Endothelial cell of umbilical vein (primary cell): Measurements from ENCODE around the gene ASCL4. TPM values are rescaled to one million over a fixed set of nuclear protein-coding genes. Genes with fewer than 3 reads are reported as not detected.

Experiments used
- BruUV-seq: library from RNA; stranded (reverse); fragments of 400-500 nt; replicated peaks from 2 replicates; lab custom pipeline; 2021; lab: Mats Ljungman, UMichigan
- CTCF ChIA-PET: fragments of 300-600, 350-600 bp; sonication (Branson Sonifier 250); formaldehyde crosslinking; loops from one replicate; lab custom pipeline; 2021; ENCODE audit warnings: antibody characterized with exemption, inconsistent platforms; lab: Charles Lee
- POLR2A ChIA-PET: fragments of 300-600, 350-600 bp; sonication (Branson Sonifier 250); formaldehyde crosslinking; loops from one replicate; lab custom pipeline; 2021; ENCODE audit warnings: antibody characterized with exemption, inconsistent platforms; lab: Charles Lee
- DNase-seq: peaks from one replicate; pipeline ENCODE4 v3.0.0-alpha.2; 2011; ENCODE audit warnings: low read depth, low spot score
- FAIRE-seq: peaks from 2 replicates; lab custom pipeline; 2011; peaks lifted over from hg19 to GRCh38; lab: Jason Lieb, UNC
- H2AFZ ChIP-seq: 2 replicates; pipeline ENCODE4 v1.6.0; 2012; ENCODE audit warnings: low read depth, low read length, control low read depth, inconsistent platforms
- H3K27ac ChIP-seq: 2 replicates; pipeline ENCODE4 v1.5.1; 2011; ENCODE audit warnings: low read depth, mild to moderate bottlenecking, control low read depth, low read length, moderate library complexity; ENCODE audit not compliant: insufficient read depth
- H3K27me3 ChIP-seq, 2 experiments: 2 replicates each; pipeline versions ENCODE4 v1.6.0 to v1.6.1; 2011; ENCODE audit warnings: low read length in 2 of 2, mixed read lengths in 1 of 2; ENCODE audit not compliant: control insufficient read depth in 2 of 2, insufficient read depth in 2 of 2
- H3K36me3 ChIP-seq, 2 experiments: 2 replicates in 1 of 2; 3 replicates in 1 of 2; pipeline ENCODE4 v1.5.1; 2011; ENCODE audit warnings: low read length in 2 of 2, mild to moderate bottlenecking in 1 of 2, moderate library complexity in 1 of 2; ENCODE audit not compliant: control insufficient read depth in 2 of 2, insufficient read depth in 2 of 2; ENCODE audit errors: extremely low read depth in 1 of 2
- H3K4me1 ChIP-seq: 3 replicates; pipeline ENCODE4 v1.5.1; 2011; ENCODE audit warnings: mild to moderate bottlenecking, low read length; ENCODE audit not compliant: control insufficient read depth, insufficient read depth; ENCODE audit errors: extremely low read depth
- H3K4me2 ChIP-seq: 2 replicates; pipeline ENCODE4 v1.6.1; 2011; ENCODE audit warnings: low read length, control low read depth, mixed read lengths; ENCODE audit not compliant: insufficient read depth
- H3K4me3 ChIP-seq, 3 experiments: fragments of 200-600 bp in 1 of 3; sonication (generic), shearing (Covaris generic) in 1 of 3; replicated peaks in 1 of 3; 2 replicates each; pipeline ENCODE4 v1.5.1; 2011 to 2016; ENCODE audit warnings: control low read depth in 3 of 3, low read length in 3 of 3, mild to moderate bottlenecking in 2 of 3, inconsistent platforms in 1 of 3, low read depth in 1 of 3, moderate library complexity in 1 of 3; ENCODE audit not compliant: insufficient read depth in 1 of 3
- H3K79me2 ChIP-seq: 2 replicates; pipeline ENCODE4 v1.6.0; 2012; ENCODE audit warnings: low read length, inconsistent platforms; ENCODE audit not compliant: control insufficient read depth, insufficient read depth
- H3K9ac ChIP-seq: replicated peaks from 2 replicates; pipeline ENCODE3; 2011; ENCODE audit warnings: low read length, control low read depth; ENCODE audit not compliant: insufficient read depth; ENCODE audit errors: extremely low read depth
- H3K9me1 ChIP-seq: replicated peaks from 3 replicates; pipeline ENCODE4 v1.6.0; 2011; ENCODE audit warnings: mild to moderate bottlenecking, low read length; ENCODE audit not compliant: control insufficient read depth, insufficient read depth; ENCODE audit errors: extremely low read depth
- H3K9me3 ChIP-seq: replicated peaks from 2 replicates; pipeline ENCODE4 v1.5.1; 2012; ENCODE audit warnings: low read length, inconsistent platforms; ENCODE audit not compliant: control insufficient read depth, insufficient read depth
- H4K20me1 ChIP-seq: replicated peaks from 2 replicates; pipeline ENCODE3; 2011; ENCODE audit warnings: mild to moderate bottlenecking, low read length; ENCODE audit not compliant: control insufficient read depth, insufficient read depth; ENCODE audit errors: extremely low read depth
- EZH2 ChIP-seq: IDR thresholded peaks from 2 replicates; pipeline ENCODE4 v1.6.1; 2012; ENCODE audit warnings: borderline replicate concordance, low read depth, mild to moderate bottlenecking, moderate library complexity, low read length, inconsistent platforms; ENCODE audit not compliant: severe bottlenecking
- FOS ChIP-seq: IDR thresholded peaks from 2 replicates; pipeline ENCODE4 v1.6.1; 2011; ENCODE audit warnings: mild to moderate bottlenecking, low read length, moderate library complexity, borderline replicate concordance; ENCODE audit not compliant: insufficient read depth
- GATA2 ChIP-seq: IDR thresholded peaks from 2 replicates; pipeline ENCODE4 v1.7.0; 2011; ENCODE audit warnings: low read depth, mild to moderate bottlenecking, moderate library complexity, mixed read lengths, low read length; ENCODE audit not compliant: insufficient read length, insufficient read depth
- JUN ChIP-seq: IDR thresholded peaks from 2 replicates; pipeline ENCODE4 v1.6.1; 2011; ENCODE audit warnings: borderline replicate concordance, low read depth; ENCODE audit not compliant: insufficient read length, insufficient read depth
- MYC ChIP-seq: IDR thresholded peaks from one replicate; pipeline ENCODE4 v1.6.1; 2011; ENCODE audit warnings: mild to moderate bottlenecking, low read depth, low read length
- POLR2A ChIP-seq: IDR thresholded peaks from 2 replicates; pipeline ENCODE4 v1.6.1; 2012; ENCODE audit warnings: low read depth, mild to moderate bottlenecking, control low read depth, low read length
- POLR2AphosphoS5 ChIP-seq: IDR thresholded peaks from 2 replicates; pipeline ENCODE4 v1.6.1; 2012; ENCODE audit warnings: low read depth, mild to moderate bottlenecking, control low read depth, low read length, moderate library complexity; ENCODE audit not compliant: insufficient read depth
- dilution Hi-C: fragments of 300-500 bp; cut with MboI; formaldehyde crosslinking; loops from one replicate; pipeline ENCODE4 v1.15.0; 2019; ENCODE audit warnings: low sequenced_read_pairs; ENCODE audit not compliant: extremely low pct_ligation_motif_present
- intact Hi-C: fragments of 100-400 bp; cut with micrococcal nuclease; formaldehyde crosslinking; loops from one replicate; pipeline ENCODE4 v1.10.0; 2022
- polyA plus RNA-seq, 4 experiments: library from polyadenylated mRNA; depleted of rRNA in 3 of 4; stranded (reverse) in 3 of 4; unstranded in 1 of 4; fragments of >200 nt; gene quantifications; 2 replicates each; pipeline versions ENCODE4 v1.2.1 to v1.2.3, GENCODE V29; 2011 to 2012; ENCODE audit warnings: missing spikeins in 1 of 4
- total RNA-seq: library from RNA; stranded (reverse); gene quantifications from 2 replicates; pipeline ENCODE4 v1.2.3, GENCODE V29; 2021
- TF ChIP-seq, protein P1 (sequence below), 2 donors: IDR thresholded peaks; 1 replicate in 1 of 2; 2 replicates in 1 of 2; pipeline ENCODE4 v1.5.1; 2011; ENCODE audit warnings: low read length in 2 of 2, mild to moderate bottlenecking in 2 of 2, moderate library complexity in 2 of 2, control low read depth in 1 of 2, inconsistent platforms in 1 of 2, low read depth in 1 of 2; ENCODE audit not compliant: insufficient read depth in 1 of 2; ENCODE audit errors: extremely low read depth in 1 of 2
- TF ChIP-seq, protein P2 (sequence below): IDR thresholded peaks from 2 replicates; pipeline ENCODE4 v1.6.1; 2011; ENCODE audit not compliant: insufficient read depth, insufficient read length

ASCL4 gene
- total and polyA plus RNA-seq, 2 donors (not counting 3 experiments of a cell fraction or from before 2014, with no cell fraction given): not detected

DNA sequence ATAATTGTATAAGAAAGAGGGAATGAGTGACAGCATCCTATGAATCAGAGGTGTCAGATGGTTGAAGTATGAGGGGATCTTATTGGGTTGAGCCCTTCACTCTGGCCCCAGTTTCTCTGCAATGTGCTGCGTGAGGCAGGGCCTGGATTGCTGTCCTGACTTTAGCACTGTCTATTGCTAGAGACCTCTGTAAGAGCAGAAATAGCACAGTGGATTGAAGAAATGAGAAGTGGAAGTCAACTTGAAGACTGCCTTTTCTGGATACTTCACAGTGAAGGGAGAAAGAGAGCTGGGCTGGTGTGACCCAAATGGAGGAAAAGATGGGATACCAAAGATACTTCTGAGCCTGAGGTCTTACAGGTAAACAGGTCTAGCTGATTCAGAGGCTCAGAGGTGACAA is 5.8 kb downstream of the ASCL4 start:
- H3K9me1 ChIP-seq: no peaks in the 10 kb centered on the region
- H3K4me2 ChIP-seq: no peak overlapping the region
- peaks cover 2% of the 10 kb centered on the region for H4K20me1 ChIP-seq
- H3K9me3 ChIP-seq: no peaks in the 10 kb centered on the region
- no peak overlapping the region for H3K4me3 ChIP-seq
- TF ChIP-seq GATA2 (no peak), POLR2AphosphoS5 (no peak), FOS (no peak), JUN (no peak), POLR2A (no peak), EZH2 (no peak), MYC (no peak)
- TF ChIP-seq, protein P1, sequence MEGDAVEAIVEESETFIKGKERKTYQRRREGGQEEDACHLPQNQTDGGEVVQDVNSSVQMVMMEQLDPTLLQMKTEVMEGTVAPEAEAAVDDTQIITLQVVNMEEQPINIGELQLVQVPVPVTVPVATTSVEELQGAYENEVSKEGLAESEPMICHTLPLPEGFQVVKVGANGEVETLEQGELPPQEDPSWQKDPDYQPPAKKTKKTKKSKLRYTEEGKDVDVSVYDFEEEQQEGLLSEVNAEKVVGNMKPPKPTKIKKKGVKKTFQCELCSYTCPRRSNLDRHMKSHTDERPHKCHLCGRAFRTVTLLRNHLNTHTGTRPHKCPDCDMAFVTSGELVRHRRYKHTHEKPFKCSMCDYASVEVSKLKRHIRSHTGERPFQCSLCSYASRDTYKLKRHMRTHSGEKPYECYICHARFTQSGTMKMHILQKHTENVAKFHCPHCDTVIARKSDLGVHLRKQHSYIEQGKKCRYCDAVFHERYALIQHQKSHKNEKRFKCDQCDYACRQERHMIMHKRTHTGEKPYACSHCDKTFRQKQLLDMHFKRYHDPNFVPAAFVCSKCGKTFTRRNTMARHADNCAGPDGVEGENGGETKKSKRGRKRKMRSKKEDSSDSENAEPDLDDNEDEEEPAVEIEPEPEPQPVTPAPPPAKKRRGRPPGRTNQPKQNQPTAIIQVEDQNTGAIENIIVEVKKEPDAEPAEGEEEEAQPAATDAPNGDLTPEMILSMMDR (IDR thresholded peaks at IDR 0.05; ENCODE audit: extremely low read depth in 1 of 2, insufficient read depth in 1 of 2, low read depth in 1 of 2, low read length in 2 of 2): no peak
- TF ChIP-seq, protein P2, sequence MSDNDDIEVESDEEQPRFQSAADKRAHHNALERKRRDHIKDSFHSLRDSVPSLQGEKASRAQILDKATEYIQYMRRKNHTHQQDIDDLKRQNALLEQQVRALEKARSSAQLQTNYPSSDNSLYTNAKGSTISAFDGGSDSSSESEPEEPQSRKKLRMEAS: no peak
- H3K36me3 ChIP-seq: no peaks in the 10 kb centered on the region
- BruUV-seq: no TSS peak
- DNase-seq (no peak), FAIRE-seq (no peak)
- dilution Hi-C loops (no loop called here), intact Hi-C loops (no loop called here)
- no peak overlapping the region for H2AFZ ChIP-seq
- H3K4me1 ChIP-seq: no peaks in the 10 kb centered on the region
- POLR2A ChIA-PET: no interaction called here
- no peak overlapping the region for H3K9ac ChIP-seq
- CTCF ChIA-PET: no interaction called here
- no peak overlapping the region for H3K27ac ChIP-seq
- no peaks in the 10 kb centered on the region for H3K79me2 ChIP-seq
- H3K27me3 ChIP-seq: peaks cover 4 to 20% of the 10 kb centered on the region in 2 experiments
